GM21381 (cell line): Measurements from ENCODE around the gene SPINT2.

Experiments used
- ATAC-seq: cut with Tn5 transposase; IDR thresholded peaks from one replicate; pipeline ENCODE4 v1.9.1; 2021; ENCODE audit warnings: mild to moderate bottlenecking, moderate library complexity; ENCODE audit not compliant: unreplicated experiment

The SPINT2 gene

GRCh38 chr19:38266981-38267597 lies 2.7 kb downstream of the SPINT2 start:
- no peak for ATAC-seq

- no peak for ATAC-seq
Observed at GRCh38 chr19:38267761-38268483, 3.5 kb downstream of the SPINT2 start.

- ATAC-seq, result no peak
Observed at GRCh38 chr19:38268539-38268938, 4.2 kb downstream of the SPINT2 start.

GRCh38 chr19:38270587-38271167 lies 6.3 kb downstream of the SPINT2 start:
- no peak for ATAC-seq

GRCh38 chr19:38273499-38273898 lies 9.1 kb downstream of the SPINT2 start:
- no peak for ATAC-seq

- ATAC-seq, result no peak
Observed at GRCh38 chr19:38274739-38275138, 10.4 kb downstream of the SPINT2 start.

- no peak for ATAC-seq
Observed at GRCh38 chr19:38276942-38277517, 12.7 kb downstream of the SPINT2 start.

GRCh38 chr19:38277549-38277948 lies 13.2 kb downstream of the SPINT2 start:
- ATAC-seq, result no peak

- no peak for ATAC-seq
Observed at GRCh38 chr19:38277969-38278680, 13.8 kb downstream of the SPINT2 start.

GRCh38 chr19:38278751-38279150 lies 14.4 kb downstream of the SPINT2 start:
- ATAC-seq, result no peak

GRCh38 chr19:38280030-38280921 lies 15.9 kb downstream of the SPINT2 start:
- no peak for ATAC-seq

- ATAC-seq, result no peak
Observed at GRCh38 chr19:38281811-38282566, 17.6 kb downstream of the SPINT2 start.

GRCh38 chr19:38283271-38283670 lies 18.9 kb downstream of the SPINT2 start:
- ATAC-seq, result no peak

GRCh38 chr19:38284422-38284821 lies 20.0 kb downstream of the SPINT2 start:
- no peak for ATAC-seq

GRCh38 chr19:38285567-38285966 lies 21.2 kb downstream of the SPINT2 start:
- no peak for ATAC-seq

GRCh38 chr19:38287604-38288003 lies 23.2 kb downstream of the SPINT2 start:
- ATAC-seq, result no peak

- no peak for ATAC-seq
Observed at GRCh38 chr19:38288123-38288855, 23.9 kb downstream of the SPINT2 start.

- no peak for ATAC-seq
Observed at GRCh38 chr19:38289955-38290354, 25.6 kb downstream of the SPINT2 start.

- ATAC-seq, result no peak
Observed at GRCh38 chr19:38290631-38291147, 26.3 kb downstream of the SPINT2 start.
